ENCODE results near the gene CAMTA1. TPM values are rescaled to one million over a fixed set of nuclear protein-coding genes. Genes with fewer than 3 reads are reported as not detected.

The CAMTA1 gene
- polyA plus RNA-seq, 1 donor (not counting 4 experiments of a cell fraction or from before 2014, with no cell fraction given), result 51.4 TPM

DNA sequence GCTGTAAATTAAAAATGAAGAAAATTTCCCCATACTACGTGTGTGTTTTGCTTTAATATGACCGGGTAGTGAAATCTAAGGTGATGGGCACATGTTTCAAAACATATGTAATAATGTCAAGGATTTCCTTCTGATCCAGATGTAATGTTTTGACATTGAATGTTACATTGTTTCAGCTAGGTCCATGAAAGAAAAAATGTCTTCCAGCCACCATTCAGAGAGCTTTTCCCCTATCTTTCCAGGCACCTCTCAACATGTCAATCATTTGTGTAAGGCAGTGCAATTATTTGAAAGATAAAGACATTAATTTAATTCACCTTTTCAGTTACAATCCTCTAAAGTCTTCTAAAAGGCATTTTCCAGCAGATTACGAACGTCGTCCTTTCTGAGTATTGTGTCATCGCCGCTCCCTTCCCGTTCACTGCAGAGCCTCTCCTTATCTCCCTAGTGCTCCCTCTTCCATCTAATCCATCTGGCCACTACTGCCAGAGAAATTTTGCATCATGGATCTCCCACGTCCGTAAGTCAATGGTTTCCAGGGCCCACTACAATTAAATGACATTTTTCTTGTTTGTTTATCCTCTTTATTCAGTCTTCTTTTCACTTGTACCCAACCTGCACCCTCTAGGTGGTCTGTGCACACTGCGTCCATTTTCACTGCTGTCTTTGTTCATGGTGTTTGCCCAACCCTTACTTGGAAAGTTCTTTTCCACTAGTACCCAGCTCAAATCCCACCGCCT, 984.6 kb downstream of the CAMTA1 start:
- no peak overlapping the region for H3K9ac ChIP-seq (ENCODE audit: control insufficient read depth, extremely low read depth, insufficient read depth, low read length)
- no peak overlapping the region for H3K27ac ChIP-seq (ENCODE audit: control insufficient read depth, insufficient read depth, low read length)
- H3K4me3 ChIP-seq (ENCODE audit: control insufficient read depth in 2 of 3, extremely low read depth in 1 of 3, insufficient read depth in 2 of 3, low read depth in 1 of 3, low read length in 3 of 3), result peak overlapping the region in 2 of 3 experiments; percentile 95
- DNase-seq (ENCODE audit: low read depth, low spot score) (no peak), FAIRE-seq (no peak)
- no peaks in the 10 kb centered on the region for H4K20me1 ChIP-seq (ENCODE audit: control insufficient read depth, extremely low read depth, insufficient read depth, low read length)
- H3K79me2 ChIP-seq (ENCODE audit: control insufficient read depth, insufficient read depth, low read length), result peaks cover 32% of the 10 kb centered on the region
- TF ChIP-seq EZH2 (IDR thresholded peaks at IDR 0.05; ENCODE audit: low read length), result no peak
- H2AFZ ChIP-seq (ENCODE audit: control insufficient read depth, low read length), result no peak overlapping the region
- H3K4me2 ChIP-seq (ENCODE audit: control insufficient read depth, extremely low read depth, insufficient read depth, low read depth, low read length), result peak overlapping the region; percentile 98
- H3K27me3 ChIP-seq (ENCODE audit: control insufficient read depth, extremely low read depth, insufficient read depth, low read length), result no peaks in the 10 kb centered on the region
- peaks cover 2% of the 10 kb centered on the region for H3K9me1 ChIP-seq (ENCODE audit: control insufficient read depth, extremely low read depth, insufficient read depth, low read length)
- H3K4me1 ChIP-seq (ENCODE audit: control insufficient read depth, extremely low read depth, insufficient read depth, low read length), result peaks cover 23% of the 10 kb centered on the region
- no peaks in the 10 kb centered on the region for H3K9me3 ChIP-seq (ENCODE audit: control insufficient read depth, low read depth, low read length)
- dilution Hi-C loops (cut with MboI; ENCODE audit: extremely low pct_ligation_motif_present, low sequenced_read_pairs), result no loop called here
- peaks cover 3 to 5% of the 10 kb centered on the region in 2 experiments for H3K36me3 ChIP-seq (ENCODE audit: control insufficient read depth in 2 of 2, extremely low read depth in 1 of 2, insufficient read depth in 2 of 2, low read length in 2 of 2)

- Histone ChIP-seq H3K4me2 (ENCODE audit: control insufficient read depth, extremely low read depth, insufficient read depth, low read depth, low read length) (peak overlapping the region; percentile 98), H3K36me3 (ENCODE audit: control insufficient read depth in 2 of 2, extremely low read depth in 1 of 2, insufficient read depth in 2 of 2, low read length in 2 of 2) (peaks cover 3 to 5% of the 10 kb centered on the region in 2 experiments), H4K20me1 (ENCODE audit: control insufficient read depth, extremely low read depth, insufficient read depth, low read length) (no peaks in the 10 kb centered on the region), H3K27me3 (ENCODE audit: control insufficient read depth, extremely low read depth, insufficient read depth, low read length) (no peaks in the 10 kb centered on the region), H3K9me3 (ENCODE audit: control insufficient read depth, low read depth, low read length) (no peaks in the 10 kb centered on the region), H3K9ac (ENCODE audit: control insufficient read depth, extremely low read depth, insufficient read depth, low read length) (peak overlapping the region; percentile 82), H3K79me2 (ENCODE audit: control insufficient read depth, insufficient read depth, low read length) (peaks cover 34% of the 10 kb centered on the region), H3K27ac (ENCODE audit: control insufficient read depth, insufficient read depth, low read length) (peak overlapping the region; percentile 73), H3K4me3 (ENCODE audit: control insufficient read depth in 2 of 3, extremely low read depth in 1 of 3, insufficient read depth in 2 of 3, low read depth in 1 of 3, low read length in 3 of 3) (peak overlapping the region; percentile 74 to 95 (median 95)), H3K9me1 (ENCODE audit: control insufficient read depth, extremely low read depth, insufficient read depth, low read length) (peaks cover 2% of the 10 kb centered on the region), H3K4me1 (ENCODE audit: control insufficient read depth, extremely low read depth, insufficient read depth, low read length) (peaks cover 23% of the 10 kb centered on the region), H2AFZ (ENCODE audit: control insufficient read depth, low read length) (peak overlapping the region; percentile 100)
- FAIRE-seq, result peak; percentile 66
- TF ChIP-seq CTCF (optimal IDR thresholded peaks at IDR 0.05 in 1 of 3, IDR thresholded peaks at IDR 0.05 in 1 of 3, conservative IDR thresholded peaks at IDR 0.05 in 1 of 3; ENCODE audit: extremely low read depth in 1 of 3, insufficient read depth in 2 of 3, low read length in 3 of 3), result no peak
- no peak for TF ChIP-seq EZH2 (IDR thresholded peaks at IDR 0.05; ENCODE audit: low read length)
- no peak for DNase-seq (ENCODE audit: low read depth, low spot score)
- dilution Hi-C loops (cut with MboI; ENCODE audit: extremely low pct_ligation_motif_present, low sequenced_read_pairs), result no loop called here
Observed at GRCh38 chr1:7770669-7770996, 985.4 kb downstream of the CAMTA1 start.

Data from keratinocyte (primary cell).